OCI-LY7 (cell line): Measurements from ENCODE around the gene MSANTD7. TPM values are rescaled to one million over a fixed set of nuclear protein-coding genes. Genes with fewer than 3 reads are reported as not detected.

Experiments used
- BruUV-seq: library from RNA; stranded (reverse); fragments of 400-500 nt; replicated peaks from 2 replicates; lab custom pipeline; 2021; lab: Mats Ljungman, UMichigan
- CTCF ChIA-PET: fragments of 300-600 bp; sonication (Branson Sonifier 250); formaldehyde crosslinking; loops from one replicate; lab custom pipeline; 2022; ENCODE audit warnings: antibody characterized with exemption; ENCODE audit not compliant: unreplicated experiment; lab: Charles Lee
- POLR2A ChIA-PET: fragments of 300-600 bp; sonication (Branson Sonifier 250); formaldehyde crosslinking; loops from one replicate; lab custom pipeline; 2022; ENCODE audit warnings: antibody characterized with exemption; lab: Charles Lee
- DNase-seq: peaks from one replicate; pipeline ENCODE4 v3.0.0-alpha.2; 2015; ENCODE audit warnings: low spot score
- H2AFZ ChIP-seq: fragments of 200-600 bp; sonication (generic), shearing (Covaris generic); 2 replicates; pipeline ENCODE4 v1.6.1; 2014; ENCODE audit warnings: mild to moderate bottlenecking, antibody characterized with exemption, low read length, moderate library complexity
- H3K27ac ChIP-seq: fragments of 200-600 bp; sonication (generic); 2 replicates; pipeline ENCODE4 v1.5.1; 2014; ENCODE audit warnings: mixed run types, low read depth, mild to moderate bottlenecking, moderate library complexity, low read length, inconsistent platforms; ENCODE audit not compliant: poor library complexity, severe bottlenecking
- H3K36me3 ChIP-seq: fragments of 200-600 bp; sonication (generic); 2 replicates; pipeline ENCODE4 v1.6.1; 2014; ENCODE audit warnings: mild to moderate bottlenecking, antibody characterized with exemption, low read length, moderate library complexity, mixed read lengths; ENCODE audit not compliant: insufficient read depth
- H3K4me1 ChIP-seq: fragments of 200-600 bp; sonication (generic); 2 replicates; pipeline ENCODE4 v1.5.1; 2014; ENCODE audit warnings: mild to moderate bottlenecking, low read length; ENCODE audit not compliant: insufficient read depth, poor library complexity, severe bottlenecking
- H3K4me2 ChIP-seq: fragments of 200-600 bp; sonication (generic); 2 replicates; pipeline ENCODE4 v1.6.1; 2014; ENCODE audit warnings: mild to moderate bottlenecking, low read length
- H3K4me3 ChIP-seq: fragments of 200-600 bp; sonication (generic); 2 replicates; pipeline ENCODE4 v1.5.1; 2014; ENCODE audit warnings: mild to moderate bottlenecking, low read depth, low read length; ENCODE audit not compliant: poor library complexity, severe bottlenecking
- H3K79me2 ChIP-seq: fragments of 200-600 bp; sonication (generic); 2 replicates; pipeline ENCODE4 v1.6.1; 2016; ENCODE audit warnings: low read depth, mild to moderate bottlenecking, low read length, moderate library complexity, mixed read lengths; ENCODE audit not compliant: insufficient read depth
- H3K9me2 ChIP-seq: fragments of 200-600 bp; sonication (generic); 2 replicates; pipeline ENCODE4 v1.6.1; 2016; ENCODE audit warnings: mild to moderate bottlenecking, low read length, mixed read lengths; ENCODE audit not compliant: insufficient read depth
- H3K9me3 ChIP-seq: fragments of 200-600 bp; sonication (generic); 2 replicates; pipeline ENCODE4 v1.6.1; 2014; ENCODE audit warnings: mild to moderate bottlenecking, mixed run types, low read length, mixed read lengths
- H4K20me1 ChIP-seq: fragments of 200-600 bp; sonication (generic); 2 replicates; pipeline ENCODE4 v1.6.1; 2014; ENCODE audit warnings: mild to moderate bottlenecking, antibody characterized with exemption, low read length, moderate library complexity, mixed read lengths; ENCODE audit not compliant: insufficient read depth
- CTCF ChIP-seq: fragments of 200-600 bp; sonication (generic); conservative IDR thresholded peaks from 2 replicates; pipeline ENCODE4 v1.5.1; 2014; ENCODE audit warnings: mild to moderate bottlenecking, antibody characterized with exemption, low read length, moderate library complexity, mixed read lengths
- EZH2phosphoT487 ChIP-seq: fragments of 200-600 bp; sonication (generic); IDR thresholded peaks from 2 replicates; pipeline ENCODE4 v1.6.1; 2018; ENCODE audit warnings: low read depth, borderline replicate concordance, mild to moderate bottlenecking, mixed run types, antibody characterized with exemption, low read length, moderate library complexity, mixed read lengths
- intact Hi-C: fragments of 100-400 bp; cut with micrococcal nuclease; formaldehyde crosslinking; loops from one replicate; pipeline ENCODE4 v1.10.0; 2022; ENCODE audit not compliant: unreplicated experiment
- total RNA-seq, 2 experiments: library from RNA; depleted of rRNA in 1 of 2; stranded (reverse); fragments of >200 nt in 1 of 2; shearing (Covaris generic) in 1 of 2; gene quantifications; 2 replicates each; pipeline ENCODE4 v1.2.3, GENCODE V29; 2014 to 2022

MSANTD7 gene
- total RNA-seq, 2 experiments from 2014 or later = 26.5 to 29.5 TPM

GRCh38 chr10:14852236-14852635 is 14.1 kb downstream of the MSANTD7 start:
- H3K4me2 ChIP-seq = no peak overlapping the region
- H3K36me3 ChIP-seq = peaks cover 86% of the 10 kb centered on the region
- H3K9me2 ChIP-seq = no peaks in the 10 kb centered on the region
- peaks cover under 1% of the 10 kb centered on the region for H3K4me1 ChIP-seq
- BruUV-seq = no TSS peak
- DNase-seq = no peak
- H3K4me3 ChIP-seq = no peak overlapping the region
- H4K20me1 ChIP-seq = peaks cover 4% of the 10 kb centered on the region; the same call in 1 of the 2 replicates
- intact Hi-C loops = no loop called here
- no peaks in the 10 kb centered on the region for H3K9me3 ChIP-seq
- no peaks in the 10 kb centered on the region for H3K79me2 ChIP-seq
- ChIA-PET CTCF (no interaction called here), POLR2A (interaction anchor here (0.5 to 1.6 kb wide), 2 partner anchors 14 to 53 kb away, joined by 3 to 8 read pairs; partner anchors contain the start of genes CDNF, HSPA14 and MSANTD7)
- TF ChIP-seq EZH2phosphoT487 (no peak), CTCF (no peak)
- H3K27ac ChIP-seq = no peak overlapping the region
- H2AFZ ChIP-seq = no peak overlapping the region

GRCh38 chr10:14855453-14855852 is 17.3 kb downstream of the MSANTD7 start:
- Histone ChIP-seq H2AFZ (no peak overlapping the region), H4K20me1 (no peaks in the 10 kb centered on the region), H3K4me2 (no peak overlapping the region), H3K4me3 (no peak overlapping the region), H3K9me2 (no peaks in the 10 kb centered on the region), H3K4me1 (peaks cover 22% of the 10 kb centered on the region), H3K27ac (no peak overlapping the region), H3K79me2 (no peaks in the 10 kb centered on the region), H3K9me3 (no peaks in the 10 kb centered on the region), H3K36me3 (peaks cover 92% of the 10 kb centered on the region)
- CTCF ChIA-PET = no interaction called here
- no TSS peak for BruUV-seq
- intact Hi-C loops = no loop called here
- no peak for DNase-seq
- TF ChIP-seq CTCF = no peak
- TF ChIP-seq EZH2phosphoT487 = no peak
- POLR2A ChIA-PET = interaction anchor here (1.2 kb wide), 1 partner anchor 11 kb away, joined by 5 read pairs; no protein-coding TSS in a partner anchor

- Histone ChIP-seq H4K20me1 (no peaks in the 10 kb centered on the region), H3K4me1 (peaks cover 22% of the 10 kb centered on the region), H3K27ac (peak overlapping the region; percentile 16), H3K4me3 (no peak overlapping the region), H2AFZ (no peak overlapping the region), H3K9me3 (no peaks in the 10 kb centered on the region), H3K9me2 (no peaks in the 10 kb centered on the region), H3K79me2 (no peaks in the 10 kb centered on the region), H3K4me2 (peak overlapping the region; percentile 30), H3K36me3 (peaks cover 83% of the 10 kb centered on the region)
- CTCF ChIA-PET = no interaction called here
- DNase-seq = peak; percentile 23
- BruUV-seq = no TSS peak
- TF ChIP-seq CTCF (no peak), EZH2phosphoT487 (no peak)
- POLR2A ChIA-PET = interaction anchor here (1.0 to 2.4 kb wide), 2 partner anchors 8 to 19 kb away, joined by 6 to 9 read pairs; partner anchors contain the start of gene SUV39H2
- intact Hi-C loops = no loop called here
Measured at GRCh38 chr10:14858338-14858960, 20.3 kb downstream of the MSANTD7 start.
